SKM-1 treated with dmso at 0.1 percent for 144 hours (cell line): ENCODE data around the gene PDPR.
"Not testable (repeated sequence)": the region's sequence is repeated elsewhere in the genome, so short reads cannot be mapped to it uniquely, and the experiment has no call there.

Experiments
- DNase-seq: peaks from one replicate; lab custom pipeline; 2025; ENCODE audit not compliant: unreplicated experiment; lab: John Stamatoyannopoulos, UW

Gene PDPR

DNA sequence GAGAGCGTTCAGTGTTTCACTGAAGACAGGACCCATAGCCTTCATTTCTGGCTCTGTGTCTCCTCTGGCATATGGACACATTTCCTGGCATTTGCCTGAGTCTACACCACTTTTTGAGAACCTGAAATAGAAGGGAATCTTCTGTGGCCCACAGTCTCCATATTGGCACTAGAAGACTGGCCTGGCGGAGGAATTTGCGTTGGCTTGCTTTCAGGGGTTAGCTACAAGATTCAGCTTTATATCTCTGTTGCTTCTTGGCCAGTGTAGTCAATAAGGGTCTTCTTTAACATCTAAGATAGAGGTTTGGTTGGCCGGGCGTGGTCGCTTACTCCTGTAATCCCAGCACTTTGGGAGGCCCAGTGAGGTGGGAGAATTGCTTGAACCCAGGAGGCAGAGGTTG lies 46.7 kb downstream of the PDPR start:
- DNase-seq = no peak

DNA sequence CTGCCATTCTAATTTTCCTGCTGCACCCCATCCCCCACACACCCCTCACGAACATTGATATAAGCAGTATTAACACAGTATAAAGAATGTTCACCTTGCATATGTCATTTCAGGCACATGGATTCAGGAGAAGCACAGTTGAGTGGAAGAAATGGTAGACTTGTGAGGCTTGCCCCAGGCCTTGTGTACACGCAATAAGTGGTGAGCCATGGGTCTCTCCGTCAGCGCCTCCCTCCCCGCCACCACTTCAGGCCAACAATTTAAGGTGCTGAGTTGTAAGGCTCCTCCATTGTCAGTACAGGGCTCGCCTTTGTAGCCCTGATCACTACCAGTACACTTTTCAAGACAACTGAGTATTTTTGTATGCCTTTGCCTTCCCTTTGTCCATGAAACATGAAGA lies 47.2 kb downstream of the PDPR start:
- DNase-seq = no peak

DNA sequence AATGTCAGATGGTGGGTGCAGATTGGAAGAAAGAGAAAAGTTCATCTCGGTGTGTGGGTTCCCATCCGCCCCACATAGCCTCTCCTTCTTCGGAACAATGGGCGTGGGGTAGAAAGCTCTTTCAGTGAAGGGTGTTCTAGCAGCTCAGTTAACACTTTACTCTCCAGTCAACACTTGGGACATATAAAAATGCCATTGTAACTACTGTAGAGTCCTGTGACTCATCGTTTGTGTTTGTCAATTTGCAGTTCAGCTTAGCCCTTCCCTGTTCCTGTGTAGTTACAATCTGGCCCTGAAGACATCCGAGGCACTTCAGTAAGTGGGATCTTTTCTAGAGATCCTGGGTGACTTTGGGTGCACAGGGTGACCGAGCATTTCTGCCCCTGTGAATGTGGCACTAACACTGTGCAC lies 47.9 kb downstream of the PDPR start:
- DNase-seq = no peak

DNA sequence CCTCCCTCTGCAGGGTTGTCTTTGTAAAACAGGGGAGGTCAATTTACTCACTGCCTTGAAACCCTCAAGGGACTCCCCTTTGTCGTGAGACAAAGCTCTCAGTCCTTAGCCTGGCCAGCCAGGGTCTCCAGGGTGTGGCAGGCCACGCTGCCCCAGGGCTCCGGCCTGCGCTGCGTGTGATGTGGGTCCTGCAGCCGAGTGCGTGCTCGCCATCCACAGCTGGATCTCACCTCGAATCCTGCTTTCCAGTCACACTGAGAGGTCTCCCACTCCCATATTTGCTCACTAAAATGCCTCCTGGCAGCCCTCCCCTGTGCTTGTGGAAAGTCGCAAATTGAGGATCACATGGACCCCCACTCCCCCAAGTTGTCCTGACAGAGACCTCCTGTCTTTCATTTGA lies 49.5 kb downstream of the PDPR start:
- no peak for DNase-seq

DNA sequence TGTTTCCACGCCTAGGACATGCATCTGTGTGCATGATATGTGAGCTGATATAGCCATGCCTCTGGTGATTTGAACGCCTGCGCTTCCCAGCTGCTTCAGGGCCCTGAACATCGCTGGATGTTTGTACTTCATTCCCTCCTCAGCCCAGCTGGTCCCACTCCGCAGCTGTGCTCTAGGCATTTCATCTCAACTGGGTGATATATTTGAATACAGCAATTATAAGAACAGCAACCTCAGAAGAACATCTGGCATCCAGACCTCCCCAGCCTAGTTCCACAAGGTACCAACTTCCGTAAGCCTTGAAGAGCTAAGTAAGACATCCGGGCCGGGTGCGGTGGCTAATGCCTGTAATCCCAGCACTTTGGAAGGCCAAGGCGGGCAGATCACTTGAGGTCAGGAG lies 52.6 kb downstream of the PDPR start:
- DNase-seq = not testable (repeated sequence)

DNA sequence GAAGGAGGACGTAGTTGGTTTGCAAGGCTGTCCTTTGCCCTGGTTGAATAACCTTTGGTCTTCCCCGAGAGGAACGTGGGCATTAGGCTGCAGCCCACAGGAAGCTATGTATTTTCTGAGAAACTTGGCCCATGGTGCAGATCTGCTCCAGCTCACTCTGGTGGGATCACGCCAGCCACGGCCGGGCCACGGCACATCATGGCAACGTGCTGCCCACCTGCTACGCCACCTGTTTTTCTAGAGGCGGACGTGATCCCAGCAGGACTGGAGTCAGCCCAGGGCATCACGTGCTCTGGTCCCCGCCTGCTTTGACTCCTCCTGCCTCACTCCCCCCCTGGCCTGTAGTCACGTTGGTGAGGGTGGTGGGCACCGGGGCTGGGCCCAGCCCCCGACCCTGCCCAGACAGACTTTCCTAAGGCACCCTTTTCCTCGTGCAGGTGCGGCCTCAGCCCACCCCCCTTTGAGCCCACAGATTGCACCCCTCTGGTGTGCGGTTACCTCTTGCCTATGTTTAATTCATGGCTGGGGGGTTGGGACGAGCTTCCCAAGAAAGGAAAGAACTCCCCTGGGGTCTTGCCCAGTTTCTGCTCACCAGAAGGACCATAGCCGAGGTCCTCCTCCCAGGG lies 59.2 kb downstream of the PDPR start, which contains the start of gene CLEC18C:
TSS of gene CLEC18C (plus strand) at position 576 of the 626 bp plus-strand sequence. CDS start 492 bp downstream, outside the sequence.
- not testable (repeated sequence) for DNase-seq

DNA sequence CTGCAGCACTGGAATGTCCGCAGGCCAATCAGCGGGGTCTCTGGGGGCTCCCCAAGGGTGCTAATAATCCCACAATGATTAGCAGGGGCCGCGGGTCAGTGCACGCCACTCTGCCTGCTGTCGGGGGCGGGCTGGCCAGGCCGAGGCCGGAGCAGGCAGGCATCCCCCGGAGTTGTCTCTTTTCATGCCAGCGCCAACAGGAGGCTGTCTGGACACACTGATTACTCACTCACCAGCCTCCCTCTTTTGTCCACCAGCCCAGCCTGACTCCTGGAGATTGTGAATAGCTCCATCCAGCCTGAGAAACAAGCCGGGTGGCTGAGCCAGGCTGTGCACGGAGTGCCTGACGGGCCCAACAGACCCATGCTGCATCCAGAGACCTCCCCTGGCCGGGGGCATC lies 59.8 kb downstream of the PDPR start:
- DNase-seq = not testable (repeated sequence)

DNA sequence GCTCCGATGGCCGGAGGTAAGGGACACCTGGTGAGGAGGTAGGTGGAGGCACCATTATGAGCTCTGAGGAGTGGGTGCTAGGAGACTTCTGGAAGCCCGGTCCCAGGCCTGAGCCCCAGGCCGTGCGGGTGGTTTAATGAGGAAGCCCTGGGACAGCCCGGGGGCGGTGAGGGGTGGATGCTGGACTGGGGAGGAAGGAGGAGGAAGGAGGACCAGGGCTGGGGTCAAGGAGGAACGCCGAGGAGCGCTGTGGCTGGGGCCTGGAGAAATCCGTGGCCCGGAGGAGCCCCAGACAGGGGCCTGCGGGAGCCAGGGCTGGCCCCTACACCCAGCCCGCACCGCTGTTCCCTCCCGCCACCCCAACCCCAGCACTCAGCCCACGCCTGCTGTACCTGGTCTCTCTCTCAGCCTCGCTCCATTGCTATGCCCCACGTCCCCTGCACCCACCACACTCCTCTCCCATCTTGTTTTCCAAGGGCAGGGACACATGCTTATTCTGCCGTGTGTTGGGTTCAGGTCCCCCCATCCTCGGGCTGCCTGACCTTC lies 60.3 kb downstream of the PDPR start:
- not testable (repeated sequence) for DNase-seq

DNA sequence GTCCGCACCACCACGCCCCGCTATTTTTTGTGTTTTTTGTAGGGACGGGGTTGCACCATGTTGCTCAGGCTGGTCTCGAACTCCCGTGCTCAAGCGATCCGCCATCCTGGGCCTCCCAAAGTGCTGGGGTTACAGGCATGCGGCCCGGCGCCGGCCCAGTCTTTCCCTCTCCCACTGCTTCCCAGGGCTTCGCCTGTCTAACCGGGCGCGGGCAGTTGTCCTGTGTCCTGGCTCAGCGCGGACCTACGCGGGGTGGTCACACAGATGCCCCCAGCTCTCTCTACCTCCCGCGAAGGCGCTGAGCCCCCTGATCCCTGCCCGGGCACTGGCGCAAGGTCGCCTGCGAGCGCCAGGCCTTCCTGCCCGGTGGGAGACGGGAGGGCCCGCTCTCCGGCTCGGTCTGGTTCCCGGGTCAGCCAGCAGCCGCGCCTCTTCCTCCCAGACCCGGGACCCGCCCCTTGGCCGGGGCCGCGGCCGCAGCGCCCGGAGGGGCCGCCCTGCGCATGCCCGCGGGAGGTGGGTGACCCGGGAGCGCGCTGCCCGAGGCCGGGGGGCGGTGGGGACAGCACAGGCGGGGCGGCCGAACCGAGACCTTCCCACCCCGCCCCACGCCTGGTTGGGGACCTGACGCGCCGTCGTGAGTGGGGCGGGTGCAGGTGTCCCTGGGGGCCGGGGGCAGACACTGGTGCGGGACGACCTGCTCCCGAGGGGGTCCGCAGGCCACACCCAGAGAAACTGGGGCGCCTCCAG lies 73.9 kb downstream of the PDPR start:
- DNase-seq = not testable (repeated sequence)

DNA sequence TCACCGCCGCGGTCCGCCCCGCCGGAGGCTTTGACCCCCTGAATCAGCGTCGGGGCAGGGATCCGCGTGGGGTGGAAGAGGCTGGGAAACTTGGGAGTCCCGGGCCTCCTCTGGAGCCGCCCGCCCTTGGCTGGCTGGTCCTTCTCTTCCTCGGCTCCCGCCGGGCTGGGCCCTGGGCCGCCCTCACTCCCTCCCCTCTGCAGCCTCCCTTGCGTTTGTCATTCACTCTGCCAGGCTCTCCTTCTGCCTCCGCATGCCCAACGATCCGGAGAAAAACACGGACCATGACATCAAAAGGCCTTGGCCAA lies 74.4 kb downstream of the PDPR start:
- DNase-seq = not testable (repeated sequence)

DNA sequence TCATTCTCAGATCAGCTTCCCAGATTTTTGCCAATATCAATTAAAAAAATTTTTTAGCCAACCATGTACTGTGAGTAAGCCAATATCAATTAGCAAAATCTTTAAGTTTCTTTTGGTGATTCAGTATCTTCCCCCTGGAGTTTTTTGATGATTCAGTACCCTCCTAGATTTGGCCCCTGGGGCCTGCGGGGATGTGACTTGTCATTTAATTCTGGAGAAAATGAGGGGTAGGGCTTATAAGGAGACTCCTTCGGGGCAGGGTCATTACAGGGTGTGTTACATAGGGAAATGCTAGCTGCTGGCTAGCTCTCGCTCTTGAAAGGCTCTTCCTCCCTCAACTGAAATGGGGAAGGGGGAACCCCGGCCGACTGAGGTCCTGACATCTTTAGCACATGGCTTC lies 76.4 kb downstream of the PDPR start:
- DNase-seq = not testable (repeated sequence)

DNA sequence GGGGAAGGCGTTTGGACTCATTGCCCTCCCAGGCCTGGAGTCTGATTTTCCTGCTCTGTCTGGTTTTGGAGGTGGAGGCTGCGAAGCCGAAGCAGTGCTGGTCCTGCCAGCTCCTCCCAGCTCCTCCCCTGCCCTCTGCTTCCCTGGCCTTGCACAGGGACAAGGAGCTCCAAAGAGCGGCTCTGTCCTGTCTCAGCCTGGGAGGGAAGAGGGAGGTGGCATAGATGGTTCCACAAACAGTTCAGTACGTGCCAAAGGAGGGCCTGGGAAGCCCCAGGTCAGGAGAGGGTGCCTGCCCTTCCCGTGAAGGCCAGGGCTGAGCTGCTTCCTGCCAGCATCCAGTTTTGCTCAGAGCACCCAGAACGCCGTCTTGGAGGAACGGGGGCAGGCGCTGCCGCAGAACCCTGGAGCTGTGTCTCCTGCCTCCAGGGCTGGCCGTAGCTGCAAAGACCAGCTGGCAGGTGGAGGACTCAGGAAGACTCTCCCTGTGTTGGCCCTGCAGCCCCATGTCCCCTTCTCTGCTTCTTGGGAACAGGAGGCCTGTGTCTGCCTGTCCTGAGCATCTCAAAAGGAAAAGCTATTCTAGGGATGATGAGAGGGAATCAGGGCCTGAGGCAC lies 82.7 kb downstream of the PDPR start:
- DNase-seq = not testable (repeated sequence)

DNA sequence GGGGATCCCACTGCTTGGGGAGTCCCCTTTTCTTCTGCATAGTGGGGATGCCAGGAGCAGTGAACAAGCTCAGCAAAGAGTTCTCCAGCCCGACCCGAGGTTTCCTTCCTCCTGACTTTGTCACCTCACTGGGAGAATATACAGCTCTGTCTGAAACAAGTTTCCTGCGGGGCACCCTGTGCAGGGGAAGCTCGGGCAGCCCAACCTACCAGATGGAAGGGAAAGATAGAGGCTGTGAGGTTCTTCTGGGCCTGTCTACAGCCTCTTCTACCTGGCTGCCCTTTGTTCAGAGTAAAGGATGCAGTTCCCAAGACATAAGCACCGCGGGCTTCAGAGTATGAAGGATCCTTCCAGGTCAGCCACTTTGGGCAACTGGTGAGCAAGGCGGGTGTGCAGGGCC lies 83.5 kb downstream of the PDPR start:
- DNase-seq = not testable (repeated sequence)

DNA sequence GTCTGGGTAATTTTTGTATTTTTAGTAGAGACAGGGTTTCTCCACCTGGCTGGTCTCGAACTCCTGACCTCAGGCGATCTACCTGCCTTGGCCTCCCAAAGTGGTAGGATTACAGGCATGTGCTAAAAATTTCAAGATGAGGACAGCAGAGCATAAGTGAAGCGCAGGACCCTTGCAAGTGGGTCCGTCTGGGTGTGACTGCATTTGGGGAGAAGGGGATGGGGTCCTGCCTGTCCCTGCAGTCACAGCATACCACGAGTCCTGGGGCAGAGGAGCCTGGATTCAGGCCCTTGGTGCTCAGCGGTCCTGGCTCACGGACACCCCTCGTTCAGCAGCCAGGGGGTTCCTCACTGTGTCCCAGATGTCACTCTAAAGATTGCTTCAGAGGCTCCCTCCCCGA lies 84.1 kb downstream of the PDPR start:
- DNase-seq = not testable (repeated sequence)

DNA sequence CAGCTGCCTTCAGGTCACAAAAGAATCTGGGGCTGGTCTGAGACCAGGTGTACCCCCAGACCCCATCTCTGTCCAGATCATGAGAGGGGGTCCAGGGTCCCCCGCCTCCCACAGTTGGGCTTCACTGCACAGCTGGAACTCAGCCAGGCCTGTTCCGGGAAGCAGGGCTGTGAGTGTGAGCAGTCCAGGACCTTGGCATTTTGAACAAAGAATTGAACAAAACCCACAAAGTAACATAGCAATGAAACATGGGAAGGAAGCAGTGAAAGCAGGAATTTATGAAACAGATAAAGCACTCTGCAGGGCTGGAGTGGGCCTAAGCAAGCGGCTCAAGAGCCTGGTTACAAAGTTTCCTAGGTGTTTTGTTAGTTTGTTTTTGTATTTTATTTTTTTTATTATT lies 84.5 kb downstream of the PDPR start:
- not testable (repeated sequence) for DNase-seq

DNA sequence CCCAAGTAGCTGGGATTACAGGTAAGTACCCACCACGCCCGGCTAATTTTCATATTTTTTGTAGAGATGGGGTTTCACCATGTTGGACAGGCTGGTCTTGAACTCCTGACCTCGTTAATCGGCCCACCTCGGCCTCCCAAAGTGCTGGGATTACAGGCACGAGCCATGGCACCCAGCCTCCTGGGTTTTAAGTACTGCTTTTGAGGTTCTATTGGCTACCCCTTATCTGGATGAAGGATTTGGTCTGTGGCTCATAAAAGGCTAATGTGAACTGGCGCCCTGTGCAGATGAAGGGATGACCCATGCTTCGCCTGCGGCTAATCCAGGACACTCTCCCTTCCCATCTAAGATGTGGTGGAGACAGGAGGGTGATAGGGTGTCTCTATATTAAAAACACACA lies 85.0 kb downstream of the PDPR start:
- not testable (repeated sequence) for DNase-seq

DNA sequence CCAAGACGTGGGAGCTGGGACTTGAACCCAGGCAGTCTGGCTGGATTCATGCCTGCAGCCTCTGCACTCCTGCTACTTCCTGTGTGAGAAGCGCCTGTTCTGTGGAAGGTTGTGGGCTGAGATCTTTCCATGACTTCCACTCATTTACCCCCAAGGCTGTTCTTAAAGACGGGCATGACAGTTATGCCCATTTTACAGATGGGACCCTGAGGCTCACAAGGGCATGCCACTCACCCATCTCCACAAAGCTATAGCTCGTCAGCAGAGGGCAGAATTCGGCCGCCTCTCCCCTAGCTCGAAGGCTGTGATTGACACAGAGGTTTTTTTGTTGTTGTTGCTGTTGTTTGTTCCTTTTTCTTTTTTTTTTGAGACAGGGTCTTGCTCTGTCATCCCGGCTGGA lies 85.9 kb downstream of the PDPR start:
- not testable (repeated sequence) for DNase-seq

DNA sequence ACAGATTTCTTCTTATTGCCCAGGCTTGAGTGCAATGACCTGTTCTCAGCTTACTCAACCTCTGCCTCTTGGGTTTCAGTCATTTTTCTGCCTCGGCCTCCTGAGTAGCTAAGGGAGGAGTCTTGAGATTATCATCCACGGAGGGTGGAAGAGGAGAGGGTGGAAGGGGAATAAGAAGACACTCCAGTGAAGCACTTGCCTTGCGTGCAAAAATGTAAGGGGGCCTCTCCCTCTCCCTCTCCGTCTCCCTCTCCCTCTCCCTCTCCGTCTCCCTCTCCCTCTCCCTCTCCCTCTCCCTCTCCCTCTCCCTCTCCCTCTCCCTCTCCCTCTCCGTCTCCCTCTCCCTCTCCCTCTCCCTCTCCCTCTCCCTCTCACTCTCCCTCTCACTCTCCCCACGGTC lies 89.4 kb downstream of the PDPR start:
- DNase-seq = not testable (repeated sequence)

DNA sequence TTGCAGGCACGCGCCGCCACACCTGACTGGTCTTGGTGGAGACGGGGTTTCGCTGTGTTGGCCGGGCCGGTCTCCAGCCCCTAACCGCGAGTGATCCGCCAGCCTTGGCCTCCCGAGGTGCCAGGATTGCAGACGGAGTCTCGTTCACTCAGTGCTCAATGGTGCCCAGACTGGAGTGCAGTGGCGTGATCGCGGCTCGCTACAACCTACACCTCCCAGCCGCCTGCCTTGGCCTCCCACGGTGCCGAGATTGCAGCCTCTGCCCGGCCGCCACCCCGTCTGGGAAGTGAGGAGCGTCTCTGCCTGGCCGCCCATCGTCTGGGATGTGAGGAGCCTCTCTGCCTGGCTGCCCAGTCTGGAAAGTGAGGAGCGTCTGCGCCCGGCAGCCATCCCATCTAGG lies 89.9 kb downstream of the PDPR start:
- not testable (repeated sequence) for DNase-seq

DNA sequence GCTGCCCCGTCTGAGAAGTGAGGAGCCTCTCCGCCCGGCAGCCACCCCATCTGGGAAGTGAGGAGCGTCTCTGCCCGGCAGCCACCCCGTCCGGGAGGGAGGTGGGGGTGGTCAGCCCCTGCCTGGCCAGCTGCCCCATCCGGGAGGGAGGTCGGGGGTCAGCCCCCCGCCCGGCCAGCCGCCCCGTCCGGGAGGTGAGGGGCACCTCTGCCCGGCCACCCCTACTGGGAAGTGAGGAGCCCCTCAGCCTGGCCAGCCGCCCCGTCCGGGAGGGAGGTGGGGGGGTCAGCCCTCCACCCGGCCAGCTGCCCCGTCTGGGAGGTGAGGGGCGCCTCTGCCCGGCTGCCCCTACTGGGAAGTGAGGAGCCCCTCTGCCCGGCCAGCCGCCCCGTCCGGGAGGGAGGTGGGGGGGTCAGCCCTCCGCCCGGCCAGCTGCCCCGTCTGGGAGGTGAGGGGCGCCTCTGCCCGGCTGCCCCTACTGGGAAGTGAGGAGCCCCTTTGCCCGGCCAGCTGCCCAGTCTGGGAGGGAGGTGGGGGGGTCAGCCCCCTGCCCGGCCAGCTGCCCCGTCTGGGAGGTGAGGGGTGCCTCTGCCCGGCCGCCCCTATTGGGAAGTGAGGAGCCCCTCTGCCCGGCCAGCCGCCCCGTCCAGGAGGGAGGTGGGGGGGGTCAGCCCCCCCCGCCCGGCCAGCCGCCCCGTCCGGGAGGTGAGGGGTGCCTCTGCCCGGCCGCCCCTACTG lies 90.7 kb downstream of the PDPR start:
- DNase-seq = not testable (repeated sequence)

DNA sequence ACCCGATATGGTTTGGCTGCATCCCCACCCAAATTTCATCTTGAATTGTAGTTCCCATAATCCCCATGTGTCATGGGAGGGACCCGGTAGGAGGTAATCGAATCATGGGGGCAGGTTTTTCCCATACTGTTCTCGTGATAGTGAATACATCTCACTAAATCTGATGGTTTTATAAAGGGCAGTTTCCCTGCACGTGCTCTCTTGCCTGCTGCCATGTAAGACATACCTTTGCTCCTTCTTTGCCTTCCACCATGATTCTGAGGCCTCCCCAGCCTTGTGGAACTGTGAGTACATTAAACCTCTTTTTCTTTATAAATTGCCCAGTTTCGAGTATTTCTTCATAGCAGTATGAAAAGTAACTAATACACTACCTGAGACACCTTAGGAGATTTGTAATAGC lies 92.2 kb downstream of the PDPR start:
- DNase-seq = not testable (repeated sequence)
